ENCODE results near the gene TMEM239.

The TMEM239 gene

GRCh38 chr20:2840138-2840966, 24.2 kb downstream of the TMEM239 start, which contains the start of the genes PCED1A and VPS16:
PCED1A (minus strand) TSS chr20:2840655; CDS start chr20:2839912, 743 bp downstream.
VPS16 (plus strand) TSS chr20:2840745; CDS start chr20:2840775, 30 bp downstream.
- TF ChIP-seq, protein P1, sequence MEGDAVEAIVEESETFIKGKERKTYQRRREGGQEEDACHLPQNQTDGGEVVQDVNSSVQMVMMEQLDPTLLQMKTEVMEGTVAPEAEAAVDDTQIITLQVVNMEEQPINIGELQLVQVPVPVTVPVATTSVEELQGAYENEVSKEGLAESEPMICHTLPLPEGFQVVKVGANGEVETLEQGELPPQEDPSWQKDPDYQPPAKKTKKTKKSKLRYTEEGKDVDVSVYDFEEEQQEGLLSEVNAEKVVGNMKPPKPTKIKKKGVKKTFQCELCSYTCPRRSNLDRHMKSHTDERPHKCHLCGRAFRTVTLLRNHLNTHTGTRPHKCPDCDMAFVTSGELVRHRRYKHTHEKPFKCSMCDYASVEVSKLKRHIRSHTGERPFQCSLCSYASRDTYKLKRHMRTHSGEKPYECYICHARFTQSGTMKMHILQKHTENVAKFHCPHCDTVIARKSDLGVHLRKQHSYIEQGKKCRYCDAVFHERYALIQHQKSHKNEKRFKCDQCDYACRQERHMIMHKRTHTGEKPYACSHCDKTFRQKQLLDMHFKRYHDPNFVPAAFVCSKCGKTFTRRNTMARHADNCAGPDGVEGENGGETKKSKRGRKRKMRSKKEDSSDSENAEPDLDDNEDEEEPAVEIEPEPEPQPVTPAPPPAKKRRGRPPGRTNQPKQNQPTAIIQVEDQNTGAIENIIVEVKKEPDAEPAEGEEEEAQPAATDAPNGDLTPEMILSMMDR (IDR thresholded peaks at IDR 0.05; ENCODE audit: borderline replicate concordance, insufficient read depth, low read depth, low read length), result no peak
- H3K4me3 ChIP-seq (ENCODE audit: low read depth, low read length), result peak within 1 kb of the TSS; percentile 85

DNA sequence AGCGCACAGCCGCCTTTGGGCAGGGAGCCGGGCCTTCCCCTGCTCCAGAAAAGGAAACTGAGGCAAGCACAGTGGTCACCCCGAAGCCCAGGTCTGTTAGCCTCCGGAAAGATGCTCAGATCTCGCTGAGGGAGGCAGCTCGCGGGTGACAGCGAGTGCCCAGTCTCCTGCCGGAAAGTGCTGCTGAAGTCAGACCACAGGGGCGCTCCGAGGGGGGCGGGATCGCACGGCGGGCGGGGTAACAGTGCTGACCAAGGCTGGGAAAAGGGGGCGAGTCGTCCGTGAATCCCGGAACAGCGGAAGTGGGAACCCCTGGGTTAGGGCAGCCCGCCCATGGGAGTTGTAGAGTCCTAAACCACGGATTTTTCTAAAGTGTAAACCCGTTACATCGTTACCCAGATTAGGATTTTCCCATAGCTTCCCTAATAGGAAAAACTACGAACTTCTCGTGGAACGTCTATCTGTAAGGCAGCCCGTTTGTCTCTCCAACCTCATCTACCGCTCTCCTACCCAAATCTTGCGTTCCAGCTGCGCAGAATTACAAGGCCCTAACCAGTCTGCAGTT, 24.9 kb downstream of the TMEM239 start:
- peak overlapping the region; percentile 85 for H3K4me3 ChIP-seq (ENCODE audit: low read depth, low read length)
- TF ChIP-seq, protein P1 (IDR thresholded peaks at IDR 0.05; ENCODE audit: borderline replicate concordance, insufficient read depth, low read depth, low read length), result no peak

DNA sequence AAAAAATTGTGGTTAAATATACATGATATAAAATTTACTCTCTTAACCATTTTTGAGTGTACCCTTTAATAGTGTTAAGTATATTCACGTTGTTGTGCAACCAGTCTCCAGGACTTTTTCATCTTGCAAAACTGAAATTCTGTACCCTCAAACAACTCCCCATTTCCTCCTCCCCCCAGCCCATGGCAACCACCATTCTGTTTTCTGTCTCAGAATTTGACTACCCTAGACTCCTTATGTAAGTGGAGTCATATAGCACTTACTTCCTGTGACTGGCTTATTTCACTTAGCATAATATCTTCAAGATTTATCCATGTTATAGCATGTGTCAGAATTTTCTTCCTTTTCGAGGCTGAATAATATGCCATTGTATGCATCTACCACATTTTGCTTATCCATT, 29.4 kb downstream of the TMEM239 start:
- no peak overlapping the region for H3K4me3 ChIP-seq (ENCODE audit: low read depth, low read length)
- TF ChIP-seq, protein P1 (IDR thresholded peaks at IDR 0.05; ENCODE audit: borderline replicate concordance, insufficient read depth, low read depth, low read length), result no peak

DNA sequence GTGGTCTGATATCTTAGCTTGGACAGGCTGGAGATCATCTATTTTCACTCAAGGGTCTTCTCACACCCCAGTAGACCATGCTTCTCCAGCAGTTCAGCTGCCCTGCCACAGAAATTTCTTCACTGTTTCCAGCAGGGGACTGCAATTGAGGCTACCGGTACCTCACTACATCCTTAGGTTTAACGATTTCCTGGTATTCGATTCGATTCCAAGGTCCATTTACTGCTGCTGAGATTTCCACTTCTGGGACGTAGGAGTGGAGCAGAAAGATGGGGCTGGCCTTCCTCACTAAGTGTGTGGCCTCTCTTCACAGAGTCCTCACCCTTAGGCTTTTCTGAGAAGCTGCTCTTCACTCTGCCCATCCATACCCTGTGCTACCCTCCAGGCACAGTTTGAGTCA, 30.5 kb downstream of the TMEM239 start:
- no peak overlapping the region for H3K4me3 ChIP-seq (ENCODE audit: low read depth, low read length)
- TF ChIP-seq, protein P1 (IDR thresholded peaks at IDR 0.05; ENCODE audit: borderline replicate concordance, insufficient read depth, low read depth, low read length), result no peak

DNA sequence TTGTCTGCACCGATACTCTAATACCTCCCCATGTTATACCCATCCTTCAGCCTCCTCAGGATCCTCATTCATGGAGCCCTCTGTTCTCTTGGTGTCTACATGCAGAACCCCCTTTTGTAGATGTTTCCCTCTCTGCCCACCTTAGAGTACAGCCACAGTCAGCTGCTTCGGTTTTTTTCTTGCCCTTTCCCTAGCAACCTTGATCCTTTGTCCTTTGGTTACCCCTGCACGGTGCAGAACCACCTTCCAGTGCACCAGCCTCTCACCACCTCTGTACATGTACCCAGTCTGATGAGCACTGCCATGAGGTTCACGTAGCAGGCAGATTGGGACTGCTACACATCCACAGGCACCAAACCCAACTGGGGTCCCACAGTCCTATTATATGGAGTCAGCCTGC, 31.6 kb downstream of the TMEM239 start:
- TF ChIP-seq, protein P1 (IDR thresholded peaks at IDR 0.05; ENCODE audit: borderline replicate concordance, insufficient read depth, low read depth, low read length), result no peak
- H3K4me3 ChIP-seq (ENCODE audit: low read depth, low read length), result no peak overlapping the region

DNA sequence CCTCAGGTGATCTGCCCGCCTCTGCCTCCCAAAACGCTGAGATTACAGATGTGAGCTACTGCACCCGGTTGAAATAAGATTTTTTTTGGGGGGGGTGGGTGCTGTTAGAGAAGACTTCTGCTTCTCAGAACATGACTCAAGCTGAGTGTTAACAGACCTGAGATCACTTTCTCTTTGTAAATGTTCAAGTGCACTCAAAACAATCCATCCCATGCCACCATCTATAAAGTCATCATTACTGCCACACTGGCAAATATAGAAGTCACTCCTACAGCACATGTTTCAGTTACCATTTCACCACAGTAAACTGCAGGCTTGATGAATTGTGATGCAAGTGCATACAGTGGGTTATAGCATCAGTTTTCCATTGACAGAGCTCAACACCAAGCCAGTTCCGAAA, 33.4 kb downstream of the TMEM239 start:
- no peak overlapping the region for H3K4me3 ChIP-seq (ENCODE audit: low read depth, low read length)
- TF ChIP-seq, protein P1 (IDR thresholded peaks at IDR 0.05; ENCODE audit: borderline replicate concordance, insufficient read depth, low read depth, low read length), result no peak

DNA sequence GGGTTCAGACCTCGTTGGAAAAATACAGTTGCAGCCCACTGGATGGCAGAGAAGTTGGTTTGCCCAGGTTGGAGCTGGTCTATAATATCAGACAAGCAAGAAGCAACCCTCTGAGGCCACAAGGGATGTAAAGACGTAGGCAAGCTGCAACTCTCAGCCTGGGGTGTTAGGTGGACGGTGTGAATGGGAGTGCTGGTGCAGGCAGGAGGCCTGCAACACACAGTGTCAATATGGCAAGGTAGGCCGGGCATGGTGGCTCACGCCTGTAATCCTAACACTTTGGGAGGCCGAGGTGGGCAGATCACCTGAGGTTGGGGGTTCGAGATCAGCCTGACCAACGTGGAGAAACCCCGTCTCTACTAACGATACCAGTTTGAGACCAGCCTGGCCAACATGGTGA, 34.9 kb downstream of the TMEM239 start:
- TF ChIP-seq, protein P1 (IDR thresholded peaks at IDR 0.05; ENCODE audit: borderline replicate concordance, insufficient read depth, low read depth, low read length), result no peak
- H3K4me3 ChIP-seq (ENCODE audit: low read depth, low read length), result no peak overlapping the region
